Left lung (tissue), 10 donors: Measurements from ENCODE around the gene MICU1. TPM values are rescaled to one million over a fixed set of nuclear protein-coding genes. Genes with fewer than 3 reads are reported as not detected.

ENCODE experiments used
- ATAC-seq: fragments of 200-7000 bp; cut with Tn5 transposase; one replicate; pipeline ENCODE4 v1.9.1; 2020; ENCODE audit warnings: moderate library complexity
- DNase-seq, 4 donors: peaks; one replicate each; pipeline ENCODE4 v3.0.0-alpha.2; 2013 to 2020
- H3K27ac ChIP-seq, 2 donors: fragments of 200-600 bp; sonication (generic) in 1 of 2; one replicate each; pipeline versions ENCODE4 v1.5.0 to v1.8.0; 2020 to 2021
- H3K27me3 ChIP-seq, 2 donors: fragments of 200-600 bp; sonication (generic) in 1 of 2; one replicate each; pipeline versions ENCODE4 v1.5.0 to v1.8.0; 2020 to 2021
- H3K36me3 ChIP-seq, 2 donors: fragments of 200-600 bp; sonication (generic) in 1 of 2; one replicate each; pipeline versions ENCODE4 v1.5.0 to v1.8.0; 2020 to 2021
- H3K4me1 ChIP-seq, 2 donors: fragments of 200-600 bp; one replicate each; pipeline ENCODE4 v1.8.0; 2021
- H3K4me3 ChIP-seq, 2 donors: fragments of 200-600 bp; sonication (generic) in 1 of 2; one replicate each; pipeline versions ENCODE4 v1.5.0 to v1.8.0; 2020 to 2021; ENCODE audit warnings: mild to moderate bottlenecking in 1 of 2
- H3K9me3 ChIP-seq, 2 donors: fragments of 200-600 bp; sonication (generic) in 1 of 2; one replicate each; pipeline versions ENCODE4 v1.5.0 to v1.8.0; 2020 to 2021
- intact Hi-C, 2 donors: fragments of 100-400 bp; cut with DNase I; formaldehyde crosslinking; loops; one replicate each; pipeline versions ENCODE4 v1.11.2 to v1.14.2; 2022
- polyA plus RNA-seq, 6 donors: library from polyadenylated mRNA; unstranded; fragments of 120-200 nt; gene quantifications; one replicate each; pipeline ENCODE4 v1.2.1, GENCODE V29; 2013; ENCODE audit not compliant: insufficient read length in 6 of 6
- total RNA-seq, 2 donors: library from RNA; stranded (reverse); fragmentation: NEBNext Ultra II Directional; extraction: Animal tissue kit (Norgen Biotek cat#: 25700); gene quantifications; one replicate each; pipeline ENCODE4 v1.2.1, GENCODE V29; 2021
- TF ChIP-seq, protein P1 (sequence below), 2 donors: fragments of 200-600 bp; sonication (generic) in 1 of 2; IDR thresholded peaks; one replicate each; pipeline versions ENCODE4 v1.5.0 to v1.8.0; 2021; ENCODE audit warnings: antibody characterized with exemption in 2 of 2
- donor health status: DM: no; HTN: yes; CAD: no.
- donor health status: DM: no; HTN: no; CAD: no.

Gene MICU1
- total and polyA plus RNA-seq, 8 donors, result 49.8 to 67.4 (median 56.0) TPM

DNA sequence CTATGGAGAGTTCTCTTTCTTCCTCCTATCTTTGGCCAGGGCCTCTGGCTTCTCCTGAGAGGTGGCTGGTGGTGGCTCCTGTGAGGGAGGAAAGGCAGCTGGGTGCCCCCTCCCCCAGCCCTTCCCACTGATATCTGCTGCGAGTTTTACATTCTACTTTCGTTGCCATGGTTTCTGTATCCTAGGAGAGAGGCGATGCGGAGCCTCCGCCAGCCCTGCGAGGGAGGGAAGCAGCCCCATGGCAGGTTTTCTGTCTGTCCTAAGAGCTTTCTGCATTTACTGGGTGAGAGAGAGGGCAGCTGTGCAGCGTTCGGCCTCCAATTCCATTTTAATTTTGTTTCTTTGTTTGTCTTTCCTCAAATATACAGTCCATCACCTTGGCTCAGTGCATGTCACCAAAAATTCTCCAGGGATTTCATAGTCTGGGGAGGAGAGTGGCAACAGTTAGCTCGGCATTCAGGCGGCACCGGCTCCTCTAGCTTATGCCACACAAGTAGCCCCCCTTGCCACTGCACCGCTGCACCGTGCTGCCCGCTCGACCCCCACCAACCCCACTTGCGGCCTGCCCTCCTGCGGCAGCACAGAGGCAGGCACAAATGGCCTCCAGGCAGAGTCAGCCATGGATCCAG is 291.6 kb downstream of the MICU1 start:
- H3K36me3 ChIP-seq, result peaks cover 0 to 53% of the 10 kb centered on the region in 2 donors
- ATAC-seq (no peak), DNase-seq (peak in 1 of 4 donors; percentile 57)
- TF ChIP-seq, protein P1, sequence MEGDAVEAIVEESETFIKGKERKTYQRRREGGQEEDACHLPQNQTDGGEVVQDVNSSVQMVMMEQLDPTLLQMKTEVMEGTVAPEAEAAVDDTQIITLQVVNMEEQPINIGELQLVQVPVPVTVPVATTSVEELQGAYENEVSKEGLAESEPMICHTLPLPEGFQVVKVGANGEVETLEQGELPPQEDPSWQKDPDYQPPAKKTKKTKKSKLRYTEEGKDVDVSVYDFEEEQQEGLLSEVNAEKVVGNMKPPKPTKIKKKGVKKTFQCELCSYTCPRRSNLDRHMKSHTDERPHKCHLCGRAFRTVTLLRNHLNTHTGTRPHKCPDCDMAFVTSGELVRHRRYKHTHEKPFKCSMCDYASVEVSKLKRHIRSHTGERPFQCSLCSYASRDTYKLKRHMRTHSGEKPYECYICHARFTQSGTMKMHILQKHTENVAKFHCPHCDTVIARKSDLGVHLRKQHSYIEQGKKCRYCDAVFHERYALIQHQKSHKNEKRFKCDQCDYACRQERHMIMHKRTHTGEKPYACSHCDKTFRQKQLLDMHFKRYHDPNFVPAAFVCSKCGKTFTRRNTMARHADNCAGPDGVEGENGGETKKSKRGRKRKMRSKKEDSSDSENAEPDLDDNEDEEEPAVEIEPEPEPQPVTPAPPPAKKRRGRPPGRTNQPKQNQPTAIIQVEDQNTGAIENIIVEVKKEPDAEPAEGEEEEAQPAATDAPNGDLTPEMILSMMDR (IDR thresholded peaks at IDR 0.05), result no peak
- intact Hi-C loops, result loop anchor here in 1 of 2 donors (10.0 kb wide), 3 partner anchors 60 to 370 kb away; partner anchors contain the start of genes CHST3 and DDIT4
- peaks cover 58 to 84% of the 10 kb centered on the region in 2 donors for H3K4me1 ChIP-seq
- no peaks in the 10 kb centered on the region for H3K27me3 ChIP-seq
- no peak overlapping the region for H3K4me3 ChIP-seq
- H3K27ac ChIP-seq, result peak overlapping the region; percentile 82 to 86
- H3K9me3 ChIP-seq, result no peaks in the 10 kb centered on the region

DNA sequence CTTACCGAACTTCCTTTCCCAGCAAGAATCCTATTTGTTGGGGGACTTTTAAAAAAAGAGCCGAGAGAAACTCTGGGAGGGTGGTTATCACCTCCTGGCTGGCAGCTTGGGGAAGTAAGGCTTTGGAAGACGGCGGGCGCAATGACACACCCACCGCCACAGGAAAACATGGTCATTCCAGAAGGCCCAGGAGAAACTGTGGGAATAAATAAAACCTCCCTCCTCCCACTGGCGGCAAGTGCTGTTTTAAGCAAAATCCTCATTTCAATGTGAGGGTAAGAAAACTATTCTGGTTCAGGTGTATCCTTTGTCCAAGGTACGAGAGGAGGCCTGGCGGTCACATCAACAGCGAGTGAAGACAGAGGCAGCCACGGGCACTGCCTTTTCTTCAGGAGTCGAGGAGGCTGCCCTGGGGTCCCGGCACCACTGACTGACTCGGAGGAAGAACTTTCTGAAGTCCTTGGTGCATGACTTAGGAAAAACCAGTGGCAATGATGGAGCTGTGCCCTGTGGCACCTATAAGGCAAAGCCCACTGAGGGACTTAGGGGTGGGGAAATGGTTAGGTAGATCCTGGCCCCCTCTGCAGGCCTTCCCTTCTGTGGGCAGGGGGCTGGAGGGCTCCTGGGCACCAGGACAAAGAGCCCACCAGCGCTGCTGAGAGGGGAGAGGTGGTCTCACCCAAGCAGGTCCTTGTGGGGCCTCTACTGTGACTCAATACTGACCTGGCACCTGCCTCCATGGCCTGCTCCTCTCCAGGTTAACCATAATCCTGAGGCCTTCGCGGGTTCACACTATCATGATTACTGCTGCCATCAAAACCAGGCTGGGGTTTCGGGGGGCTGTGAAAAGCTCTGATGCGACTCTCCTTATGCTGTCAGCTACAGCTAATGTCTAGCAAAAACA is 292.5 kb downstream of the MICU1 start:
- Histone ChIP-seq H3K4me1 (peaks cover 63 to 93% of the 10 kb centered on the region in 2 donors), H3K27me3 (no peaks in the 10 kb centered on the region), H3K36me3 (peaks cover 0 to 43% of the 10 kb centered on the region in 2 donors), H3K27ac (peak overlapping the region; percentile 82 to 86), H3K4me3 (no peak overlapping the region), H3K9me3 (no peaks in the 10 kb centered on the region)
- DNase-seq (no peak), ATAC-seq (no peak)
- intact Hi-C loops, result loop anchor here in 1 of 2 donors (10.0 kb wide), 3 partner anchors 59 to 369 kb away; partner anchors contain the start of genes CHST3 and DDIT4
- TF ChIP-seq, protein P1 (IDR thresholded peaks at IDR 0.05), result no peak

DNA sequence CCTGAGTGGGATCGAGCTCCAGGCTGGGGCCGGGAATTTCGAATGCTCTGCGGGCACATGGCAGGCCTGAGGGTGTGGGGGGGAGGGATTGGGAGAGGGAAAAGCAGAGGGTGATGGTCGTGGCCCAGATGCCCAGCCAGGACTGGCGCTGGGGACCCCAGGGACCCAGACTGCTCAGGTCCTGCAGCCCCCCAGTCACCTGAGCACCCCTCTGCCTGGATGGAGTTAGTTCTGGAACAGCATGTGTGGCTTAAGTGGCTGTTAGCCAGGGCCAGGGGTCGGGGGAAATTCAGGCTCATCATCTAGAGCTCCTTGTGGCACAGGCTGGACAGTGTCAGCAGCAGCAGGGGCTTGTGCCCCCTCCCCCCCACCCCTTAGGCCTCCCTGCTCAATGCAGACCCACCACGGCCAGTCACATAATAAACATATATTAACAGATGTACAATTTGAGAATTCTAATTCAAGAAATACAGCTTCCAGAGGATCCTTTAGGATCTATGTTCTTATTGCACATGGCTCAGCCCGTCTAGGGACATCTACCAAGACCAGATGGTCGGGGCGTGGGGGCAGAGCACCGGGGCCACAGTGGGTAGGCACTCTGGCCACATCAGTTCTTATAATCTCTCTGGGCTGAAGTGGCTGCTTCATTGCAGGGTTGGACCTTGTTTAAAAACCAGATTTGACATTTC is 293.3 kb downstream of the MICU1 start:
- intact Hi-C loops, result loop anchor here in 1 of 2 donors (10.0 kb wide), 3 partner anchors 58 to 368 kb away; partner anchors contain the start of genes CHST3 and DDIT4
- no peaks in the 10 kb centered on the region for H3K27me3 ChIP-seq
- peaks cover 0 to 35% of the 10 kb centered on the region in 2 donors for H3K36me3 ChIP-seq
- TF ChIP-seq, protein P1 (IDR thresholded peaks at IDR 0.05), result no peak
- ATAC-seq, result no peak
- H3K27ac ChIP-seq, result peak overlapping the region; percentile 82 to 86
- H3K9me3 ChIP-seq, result no peaks in the 10 kb centered on the region
- H3K4me1 ChIP-seq, result peaks cover 69 to 100% of the 10 kb centered on the region in 2 donors
- DNase-seq, result no peak
- H3K4me3 ChIP-seq, result no peak overlapping the region

DNA sequence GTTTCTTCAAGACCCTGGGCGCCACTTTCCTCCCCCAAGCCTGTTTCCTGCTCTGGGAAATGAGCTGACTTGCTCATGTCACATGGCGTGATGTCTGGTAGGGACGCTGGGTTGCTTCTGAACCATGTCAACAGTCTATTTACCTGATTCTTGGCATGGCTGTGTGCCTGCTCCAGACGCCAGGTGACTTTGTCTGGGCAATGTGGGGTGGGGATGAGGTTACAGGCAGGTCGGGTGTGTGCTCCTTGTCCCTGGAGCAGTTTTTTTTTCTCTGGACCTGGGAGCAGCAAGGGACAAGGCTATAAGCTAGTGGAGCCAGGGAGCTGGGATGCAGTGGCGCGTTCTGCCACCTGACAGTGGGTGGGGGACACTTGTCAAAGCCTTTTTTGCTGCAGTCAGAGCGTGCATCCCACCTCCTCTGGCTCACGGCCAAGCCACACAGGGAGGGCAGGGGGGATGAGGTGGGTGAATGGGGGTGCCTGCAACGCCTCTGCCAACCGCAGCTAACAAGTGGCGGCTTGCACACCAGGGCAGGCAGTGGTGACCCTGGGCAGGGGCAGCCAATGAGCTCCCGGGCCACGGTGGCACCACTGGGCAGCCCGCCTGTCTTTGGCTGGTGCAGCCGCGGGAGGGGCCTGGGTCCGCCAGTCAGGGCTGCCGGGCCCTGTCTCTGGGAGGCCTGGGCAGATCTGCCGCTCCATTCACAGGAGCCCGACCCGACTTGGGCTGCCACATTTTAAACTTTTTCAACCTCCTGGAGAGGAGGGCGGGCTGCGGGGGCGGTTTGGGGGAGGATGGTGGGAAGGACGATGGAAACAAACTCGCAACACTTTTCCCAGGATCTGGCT is 294.1 kb downstream of the MICU1 start:
- DNase-seq (peak in 3 of 4 donors; percentile 88 to 96 (median 92)), ATAC-seq (peak; percentile 83)
- H3K4me1 ChIP-seq, result peaks cover 66 to 100% of the 10 kb centered on the region in 2 donors
- TF ChIP-seq, protein P1 (IDR thresholded peaks at IDR 0.05), result peak in 1 of 2 donors; percentile 64
- peak overlapping the region; percentile 82 to 86 for H3K27ac ChIP-seq
- intact Hi-C loops, result loop anchor here in 1 of 2 donors (10.0 kb wide), 3 partner anchors 57 to 367 kb away; partner anchors contain the start of genes CHST3 and DDIT4
- peak overlapping the region in 1 of 2 donors; percentile 5 for H3K4me3 ChIP-seq
- no peaks in the 10 kb centered on the region for H3K27me3 ChIP-seq
- peaks cover 0 to 29% of the 10 kb centered on the region in 2 donors for H3K36me3 ChIP-seq
- H3K9me3 ChIP-seq, result no peaks in the 10 kb centered on the region
